ENCODE data around the gene MDM2. TPM values are rescaled to one million over a fixed set of nuclear protein-coding genes. Genes with fewer than 3 reads are reported as not detected.

MDM2 gene
- total and polyA plus RNA-seq, 4 donors = 24.9 to 155 (median 108) TPM

DNA sequence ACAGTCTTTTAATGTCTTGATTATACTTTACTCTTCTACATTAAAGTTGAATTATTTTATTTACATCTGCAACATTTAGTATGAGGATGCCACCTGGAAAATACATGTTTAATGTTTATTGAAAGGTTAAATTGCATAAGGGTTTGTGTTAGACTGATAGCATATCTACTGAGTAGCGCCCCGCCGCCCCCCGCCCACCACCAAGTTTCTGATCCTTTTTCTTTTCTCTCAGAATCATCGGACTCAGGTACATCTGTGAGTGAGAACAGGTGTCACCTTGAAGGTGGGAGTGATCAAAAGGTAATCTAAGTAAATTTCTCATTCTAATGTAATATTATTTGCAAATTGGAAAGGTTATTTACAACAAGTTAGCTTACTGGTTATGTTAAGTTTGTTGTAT lies 16.2 kb downstream of the MDM2 start:
- no peak overlapping the region for H3K4me3 ChIP-seq
- ATAC-seq (ENCODE audit: insufficient read depth, low FRiP score) (no peak), DNase-seq (no peak)
- H3K36me3 ChIP-seq (ENCODE audit: control insufficient read depth in 4 of 4, insufficient read depth in 4 of 4, low read length in 4 of 4) = peaks cover 17 to 43% (median 29%) of the 10 kb centered on the region in 4 donors
- WGBS, 2 donors = 97 to 98% methylated on average over 5 of the region's 5 CpGs
- no peaks in the 10 kb centered on the region for H3K9me3 ChIP-seq (ENCODE audit: control insufficient read depth in 4 of 4, insufficient read depth in 3 of 4, low read length in 3 of 4)
- no peaks in the 10 kb centered on the region for H3K27me3 ChIP-seq (ENCODE audit: control insufficient read depth in 3 of 3, insufficient read depth in 3 of 3, low read length in 2 of 3)
- no peaks in the 10 kb centered on the region for H3K4me1 ChIP-seq (ENCODE audit: control insufficient read depth in 5 of 5, insufficient read depth in 5 of 5, low read length in 5 of 5)
- TF ChIP-seq, protein P1, sequence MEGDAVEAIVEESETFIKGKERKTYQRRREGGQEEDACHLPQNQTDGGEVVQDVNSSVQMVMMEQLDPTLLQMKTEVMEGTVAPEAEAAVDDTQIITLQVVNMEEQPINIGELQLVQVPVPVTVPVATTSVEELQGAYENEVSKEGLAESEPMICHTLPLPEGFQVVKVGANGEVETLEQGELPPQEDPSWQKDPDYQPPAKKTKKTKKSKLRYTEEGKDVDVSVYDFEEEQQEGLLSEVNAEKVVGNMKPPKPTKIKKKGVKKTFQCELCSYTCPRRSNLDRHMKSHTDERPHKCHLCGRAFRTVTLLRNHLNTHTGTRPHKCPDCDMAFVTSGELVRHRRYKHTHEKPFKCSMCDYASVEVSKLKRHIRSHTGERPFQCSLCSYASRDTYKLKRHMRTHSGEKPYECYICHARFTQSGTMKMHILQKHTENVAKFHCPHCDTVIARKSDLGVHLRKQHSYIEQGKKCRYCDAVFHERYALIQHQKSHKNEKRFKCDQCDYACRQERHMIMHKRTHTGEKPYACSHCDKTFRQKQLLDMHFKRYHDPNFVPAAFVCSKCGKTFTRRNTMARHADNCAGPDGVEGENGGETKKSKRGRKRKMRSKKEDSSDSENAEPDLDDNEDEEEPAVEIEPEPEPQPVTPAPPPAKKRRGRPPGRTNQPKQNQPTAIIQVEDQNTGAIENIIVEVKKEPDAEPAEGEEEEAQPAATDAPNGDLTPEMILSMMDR (IDR thresholded peaks at IDR 0.05; ENCODE audit: control extremely low read depth, extremely low read depth) = no peak
- H3K27ac ChIP-seq (ENCODE audit: low read depth in 1 of 2, low read length in 1 of 2) = no peak overlapping the region
- H3K9ac ChIP-seq (ENCODE audit: insufficient read depth in 1 of 2, low read length in 2 of 2) = no peak overlapping the region

DNA sequence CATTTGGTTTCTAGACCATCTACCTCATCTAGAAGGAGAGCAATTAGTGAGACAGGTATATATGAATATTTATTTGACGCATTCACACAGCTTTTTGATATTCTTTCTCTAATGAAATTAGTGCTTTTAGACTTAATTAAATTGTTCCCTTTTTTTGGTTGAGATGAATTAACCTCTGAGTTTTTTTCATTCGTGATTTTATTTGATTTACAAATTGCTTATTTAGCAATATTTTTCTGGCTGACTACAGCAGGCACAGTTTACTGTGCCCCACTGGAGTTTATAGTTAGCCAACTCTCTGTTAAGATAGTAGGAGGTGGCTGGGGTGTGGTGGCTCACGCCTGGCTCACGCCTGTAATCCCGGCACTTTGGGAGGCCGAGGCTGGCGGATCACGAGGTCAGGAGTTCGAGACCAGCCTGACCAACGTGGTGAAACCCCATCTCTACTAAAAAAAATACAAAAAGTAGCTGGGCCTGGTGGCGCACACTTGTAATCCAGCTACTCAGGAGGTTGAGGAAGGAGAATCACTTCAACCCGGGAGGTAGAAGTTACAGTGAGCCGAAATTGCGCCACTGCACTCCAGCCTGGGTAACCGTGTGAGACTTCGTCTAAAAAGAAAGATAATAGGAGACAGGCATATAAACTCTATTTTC lies 16.7 kb downstream of the MDM2 start:
- Histone ChIP-seq H3K27me3 (ENCODE audit: control insufficient read depth in 3 of 3, insufficient read depth in 3 of 3, low read length in 2 of 3) (no peaks in the 10 kb centered on the region), H3K9me3 (ENCODE audit: control insufficient read depth in 4 of 4, insufficient read depth in 3 of 4, low read length in 3 of 4) (no peaks in the 10 kb centered on the region), H3K36me3 (ENCODE audit: control insufficient read depth in 4 of 4, insufficient read depth in 4 of 4, low read length in 4 of 4) (peaks cover 15 to 40% (median 26%) of the 10 kb centered on the region in 4 donors), H3K4me1 (ENCODE audit: control insufficient read depth in 5 of 5, insufficient read depth in 5 of 5, low read length in 5 of 5) (no peaks in the 10 kb centered on the region), H3K4me3 (no peak overlapping the region), H3K9ac (ENCODE audit: insufficient read depth in 1 of 2, low read length in 2 of 2) (no peak overlapping the region), H3K27ac (ENCODE audit: low read depth in 1 of 2, low read length in 1 of 2) (no peak overlapping the region)
- TF ChIP-seq, protein P1 (IDR thresholded peaks at IDR 0.05; ENCODE audit: control extremely low read depth, extremely low read depth) = no peak
- WGBS, 2 donors = 93 to 96% methylated on average over 16 of the region's 16 CpGs
- DNase-seq (no peak), ATAC-seq (ENCODE audit: insufficient read depth, low FRiP score) (no peak)

DNA sequence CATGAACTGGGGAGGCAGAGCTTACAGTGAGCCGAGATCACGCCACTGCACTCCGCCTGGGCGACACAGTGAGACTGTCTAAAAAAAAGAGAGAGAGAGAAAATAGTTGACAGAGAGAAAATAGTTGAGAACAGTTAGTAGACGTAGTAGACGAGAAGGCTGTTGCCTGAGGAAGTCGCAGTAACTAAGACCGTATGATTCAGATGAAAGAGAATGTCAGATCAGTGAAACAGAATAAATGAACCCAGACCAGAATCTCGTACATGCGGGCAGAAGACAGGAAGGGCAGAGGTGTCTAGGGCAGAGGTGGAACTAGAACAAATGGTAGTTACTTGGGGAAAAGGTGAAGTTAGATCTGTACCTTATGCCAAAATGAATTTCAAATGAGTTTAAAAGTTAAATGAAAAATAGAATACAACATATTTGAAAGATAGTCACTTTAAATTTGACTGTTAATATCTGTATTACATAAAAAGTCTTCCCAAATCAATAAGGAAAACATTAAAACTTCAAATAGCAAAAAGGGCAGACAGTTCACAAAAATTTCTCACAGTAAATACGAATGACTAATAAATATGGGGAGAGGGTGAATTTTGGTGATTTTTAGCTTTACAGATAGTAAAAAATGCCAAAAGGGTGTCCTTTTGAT lies 17.7 kb downstream of the MDM2 start:
- no peaks in the 10 kb centered on the region for H3K27me3 ChIP-seq (ENCODE audit: control insufficient read depth in 3 of 3, insufficient read depth in 3 of 3, low read length in 2 of 3)
- no peak for ATAC-seq (ENCODE audit: insufficient read depth, low FRiP score)
- H3K9ac ChIP-seq (ENCODE audit: insufficient read depth in 1 of 2, low read length in 2 of 2) = no peak overlapping the region
- no peak overlapping the region for H3K27ac ChIP-seq (ENCODE audit: low read depth in 1 of 2, low read length in 1 of 2)
- H3K36me3 ChIP-seq (ENCODE audit: control insufficient read depth in 4 of 4, insufficient read depth in 4 of 4, low read length in 4 of 4) = peaks cover 15 to 32% (median 23%) of the 10 kb centered on the region in 4 donors
- H3K9me3 ChIP-seq (ENCODE audit: control insufficient read depth in 4 of 4, insufficient read depth in 3 of 4, low read length in 3 of 4) = no peaks in the 10 kb centered on the region
- H3K4me3 ChIP-seq = no peak overlapping the region
- WGBS, 2 donors = 91 to 97% methylated on average over 11 of the region's 11 CpGs
- TF ChIP-seq, protein P1 (IDR thresholded peaks at IDR 0.05; ENCODE audit: control extremely low read depth, extremely low read depth) = no peak
- no peaks in the 10 kb centered on the region for H3K4me1 ChIP-seq (ENCODE audit: control insufficient read depth in 5 of 5, insufficient read depth in 5 of 5, low read length in 5 of 5)
- DNase-seq = no peak
